H9 (cell line): ENCODE results near the gene MYO10. TPM values are rescaled to one million over a fixed set of nuclear protein-coding genes. Genes with fewer than 3 reads are reported as not detected.
A peak's percentile ranks its signal among the peaks of the same experiment; 100 is the strongest.

Source experiments
- DNase-seq: peaks from one replicate; pipeline ENCODE4 v3.0.0-alpha.2; 2017
- H2AFZ ChIP-seq: one replicate; pipeline ENCODE4 v1.6.1; 2013; ENCODE audit warnings: mild to moderate bottlenecking, low read length, control low read depth, moderate library complexity
- H2AK5ac ChIP-seq: 2 replicates; pipeline ENCODE4 v1.6.1; 2013; ENCODE audit warnings: low read length, control low read depth, mixed read lengths; ENCODE audit not compliant: insufficient read length
- H2BK120ac ChIP-seq: one replicate; pipeline ENCODE4 v1.6.1; 2013; ENCODE audit warnings: low read depth, mild to moderate bottlenecking, low read length, control low read depth, inconsistent platforms; ENCODE audit not compliant: poor library complexity, severe bottlenecking
- H2BK12ac ChIP-seq: 2 replicates; pipeline ENCODE4 v1.6.1; 2013; ENCODE audit warnings: low read length, control low read depth, mixed read lengths, low read depth; ENCODE audit not compliant: insufficient read length
- H2BK15ac ChIP-seq: 2 replicates; pipeline ENCODE4 v1.6.1; 2013; ENCODE audit warnings: low read depth, low read length, control low read depth
- H2BK20ac ChIP-seq: one replicate; pipeline ENCODE4 v1.6.1; 2013; ENCODE audit warnings: low read depth, mild to moderate bottlenecking, low read length, control low read depth, inconsistent platforms; ENCODE audit not compliant: poor library complexity, severe bottlenecking
- H2BK5ac ChIP-seq: 2 replicates; pipeline ENCODE4 v1.6.1; 2013; ENCODE audit warnings: low read length, control low read depth, mixed read lengths; ENCODE audit not compliant: insufficient read length
- H3K14ac ChIP-seq: 2 replicates; pipeline ENCODE4 v1.6.1; 2013; ENCODE audit warnings: low read length, control low read depth; ENCODE audit not compliant: insufficient read depth
- H3K18ac ChIP-seq: 2 replicates; pipeline ENCODE4 v1.6.1; 2013; ENCODE audit warnings: low read depth, mild to moderate bottlenecking, mixed read lengths, low read length, control low read depth; ENCODE audit not compliant: insufficient read length
- H3K23ac ChIP-seq: 2 replicates; pipeline ENCODE4 v1.6.1; 2013; ENCODE audit warnings: low read length, control low read depth, mixed read lengths, low read depth; ENCODE audit not compliant: insufficient read length
- H3K23me2 ChIP-seq: 2 replicates; pipeline ENCODE4 v1.6.1; 2013; ENCODE audit warnings: low read depth, mild to moderate bottlenecking, mixed read lengths, low read length, control low read depth; ENCODE audit not compliant: insufficient read length, poor library complexity, severe bottlenecking
- H3K27ac ChIP-seq: 2 replicates; pipeline ENCODE4 v1.5.1; 2013; ENCODE audit warnings: low read length, control low read depth, mixed read lengths, low read depth; ENCODE audit not compliant: insufficient read length
- H3K27me3 ChIP-seq: 2 replicates; pipeline ENCODE4 v1.6.1; 2013; ENCODE audit warnings: low read length, control low read depth, inconsistent platforms; ENCODE audit not compliant: insufficient read depth
- H3K4ac ChIP-seq: 2 replicates; pipeline ENCODE4 v1.6.1; 2013; ENCODE audit warnings: low read depth, mild to moderate bottlenecking, control low read depth, inconsistent platforms, low read length, moderate library complexity
- H3K4me1 ChIP-seq: 2 replicates; pipeline ENCODE4 v1.6.1; 2013; ENCODE audit warnings: low read length, control low read depth, inconsistent platforms; ENCODE audit not compliant: insufficient read depth
- H3K4me2 ChIP-seq: 2 replicates; pipeline ENCODE4 v1.6.1; 2013; ENCODE audit warnings: low read length, control low read depth, mixed read lengths; ENCODE audit not compliant: insufficient read length, insufficient read depth
- H3K56ac ChIP-seq: 2 replicates; pipeline ENCODE4 v1.6.1; 2013; ENCODE audit warnings: low read depth, mild to moderate bottlenecking, mixed read lengths, low read length, control low read depth; ENCODE audit not compliant: insufficient read length
- H3K79me1 ChIP-seq: 2 replicates; pipeline ENCODE4 v1.6.1; 2013; ENCODE audit warnings: low read depth, mild to moderate bottlenecking, moderate library complexity, low read length, control low read depth, inconsistent platforms; ENCODE audit not compliant: insufficient read depth, poor library complexity, severe bottlenecking
- H3K79me2 ChIP-seq: 2 replicates; pipeline ENCODE4 v1.6.1; 2013; ENCODE audit warnings: low read length, control low read depth, inconsistent platforms; ENCODE audit not compliant: insufficient read depth
- H3K9ac ChIP-seq: 2 replicates; pipeline ENCODE4 v1.6.1; 2013; ENCODE audit warnings: low read length, control low read depth, mixed read lengths; ENCODE audit not compliant: insufficient read length; ENCODE audit errors: extremely low read depth
- H3K9me3 ChIP-seq: one replicate; pipeline ENCODE4 v1.6.1; 2013; ENCODE audit warnings: low read depth, low read length, inconsistent platforms; ENCODE audit not compliant: control insufficient read depth
- H3T11ph ChIP-seq: one replicate; pipeline ENCODE4 v1.6.1; 2013; ENCODE audit warnings: mild to moderate bottlenecking, low read length, control low read depth, inconsistent platforms
- H4K20me1 ChIP-seq: one replicate; pipeline ENCODE4 v1.6.1; 2013; ENCODE audit not compliant: control insufficient read depth, insufficient read length, insufficient read depth
- H4K5ac ChIP-seq: 2 replicates; pipeline ENCODE4 v1.6.1; 2013; ENCODE audit warnings: low read depth, mild to moderate bottlenecking, mixed read lengths, low read length, control low read depth; ENCODE audit not compliant: insufficient read length
- H4K8ac ChIP-seq: replicated peaks from 2 replicates; pipeline ENCODE4 v1.6.1; 2013; ENCODE audit warnings: low read length, control low read depth, mixed read lengths, low read depth; ENCODE audit not compliant: insufficient read length
- H4K91ac ChIP-seq: 2 replicates; pipeline ENCODE4 v1.6.1; 2013; ENCODE audit warnings: low read depth, mild to moderate bottlenecking, moderate library complexity, mixed read lengths, low read length, control low read depth; ENCODE audit not compliant: insufficient read length
- H3K27ac Mint-ChIP-seq, 3 experiments: 2 replicates in 2 of 3; 3 replicates in 1 of 3; pipeline ENCODE4 v1.8.0; 2020 to 2021; ENCODE audit warnings: mixed read lengths in 3 of 3, mild to moderate bottlenecking in 1 of 3, moderate library complexity in 1 of 3
- H3K27me3 Mint-ChIP-seq: 2 replicates; pipeline ENCODE4 v1.8.0; 2021; ENCODE audit warnings: low read depth, mild to moderate bottlenecking, moderate library complexity, mixed read lengths
- H3K36me3 Mint-ChIP-seq, 3 experiments: 2 replicates in 2 of 3; 3 replicates in 1 of 3; pipeline ENCODE4 v1.8.0; 2020 to 2021; ENCODE audit warnings: low read depth in 3 of 3, mixed read lengths in 3 of 3; ENCODE audit not compliant: insufficient read depth in 1 of 3
- H3K4me1 Mint-ChIP-seq, 2 experiments: 2 replicates each; pipeline ENCODE4 v1.8.0; 2020; ENCODE audit warnings: mixed read lengths in 2 of 2
- H3K4me3 Mint-ChIP-seq, 2 experiments: 2 replicates in 1 of 2; 3 replicates in 1 of 2; pipeline ENCODE4 v1.8.0; 2020 to 2021; ENCODE audit warnings: mild to moderate bottlenecking in 2 of 2, mixed read lengths in 2 of 2, moderate library complexity in 1 of 2
- H3K9me3 Mint-ChIP-seq, 2 experiments: 2 replicates in 1 of 2; 3 replicates in 1 of 2; pipeline ENCODE4 v1.8.0; 2020; ENCODE audit warnings: mild to moderate bottlenecking in 2 of 2, mixed read lengths in 2 of 2, moderate library complexity in 1 of 2
- WGBS: extraction: QIAGEN DNeasy Blood & Tissue Kit; methylation state at CpG from one replicate; pipeline ENCODE4 v1.1.7; 2013; ENCODE audit warnings: missing lambda C conversion rate, low lambda C conversion rate, mixed read lengths; ENCODE audit not compliant: insufficient read length; ENCODE audit errors: extremely low coverage; 5-methylcytosine and 5-hydroxymethylcytosine counted together
- total RNA-seq: library from RNA; stranded (reverse); gene quantifications from 2 replicates; pipeline ENCODE4 v1.2.1, GENCODE V29; 2021
- TF ChIP-seq, protein P1 (sequence below): fragments of 200-600 bp; sonication (generic); conservative IDR thresholded peaks from 3 replicates; pipeline ENCODE4 v1.8.0; 2021; ENCODE audit warnings: antibody characterized with exemption, mild to moderate bottlenecking

Gene MYO10
- total RNA-seq, 1 experiment from 2014 or later = 127 TPM

DNA sequence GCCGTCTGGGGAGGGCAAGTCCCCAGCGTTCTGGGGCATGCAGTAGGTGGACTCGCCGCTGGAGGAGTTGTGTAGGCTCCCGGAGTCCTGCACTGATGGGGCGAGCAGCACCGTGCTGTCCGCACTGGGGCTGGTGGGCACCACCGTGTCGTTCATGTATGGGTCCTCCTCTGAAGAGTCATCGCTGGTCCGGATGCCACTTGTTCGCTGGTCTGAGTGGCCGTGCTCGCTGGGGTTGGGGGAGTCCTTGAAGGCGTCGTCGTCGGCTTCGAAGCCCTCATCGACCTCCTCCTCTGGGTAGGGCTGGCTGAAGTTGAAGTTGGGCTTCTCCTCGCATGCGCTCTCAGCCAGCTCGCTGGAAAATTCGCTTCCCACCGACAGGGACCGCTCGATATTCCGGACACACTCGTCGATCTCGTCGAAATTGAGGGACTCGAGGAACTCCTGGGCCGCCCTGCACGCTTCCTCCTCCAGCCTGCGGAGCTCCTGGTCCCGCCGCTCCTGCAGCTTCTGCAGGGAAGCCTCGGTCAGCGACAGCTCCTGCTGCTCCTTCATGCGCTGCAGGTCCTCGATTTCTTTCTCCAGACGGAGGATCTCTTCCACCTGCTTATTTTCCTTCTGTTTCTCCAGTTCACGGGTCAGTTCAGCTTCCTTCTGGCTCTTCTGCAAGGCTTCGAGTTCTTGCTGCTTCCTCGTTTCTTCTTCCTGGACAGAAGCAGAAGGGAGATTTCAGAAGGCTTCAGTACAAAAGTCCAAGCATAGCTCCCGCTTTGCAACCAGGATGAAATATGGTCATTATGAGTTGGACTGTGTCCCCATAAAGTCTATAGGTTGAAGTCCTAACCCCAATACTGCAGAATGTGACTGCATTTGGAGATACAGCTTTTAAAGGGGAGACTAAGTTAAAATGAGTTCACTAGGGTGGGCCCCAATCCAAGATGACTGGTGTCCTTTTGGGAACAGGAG is 234.7 kb downstream of the MYO10 start:
- no peaks in the 10 kb centered on the region for H4K20me1 ChIP-seq
- 0 out of 5 replicates have a peak, but pooled peaks cover 0 to 2% of the 10 kb centered on the region in 2 experiments for H3K9me3 Mint-ChIP-seq
- no peak overlapping the region for H3K56ac ChIP-seq

More for the DNA sequence above, 234.7 kb downstream of the MYO10 start:
- Histone ChIP-seq H2BK120ac (no peak overlapping the region), H3K4ac (no peak overlapping the region), H2BK5ac (no peak overlapping the region), H3K14ac (no peak overlapping the region), H3K4me2 (no peak overlapping the region), H3K23me2 (no peaks in the 10 kb centered on the region), H2BK12ac (no peak overlapping the region), H3K79me1 (peaks cover 6% of the 10 kb centered on the region), H2BK15ac (no peak overlapping the region), H3K9ac (no peak overlapping the region), H3K4me1 (peaks cover 8% of the 10 kb centered on the region), H2BK20ac (no peak overlapping the region), H3K27me3 (no peaks in the 10 kb centered on the region), H4K8ac (no peak overlapping the region), H4K5ac (no peak overlapping the region), H3K9me3 (no peaks in the 10 kb centered on the region), H3K23ac (no peak overlapping the region), H2AK5ac (no peak overlapping the region), H4K91ac (no peak overlapping the region), H2AFZ (no peak overlapping the region), H3K18ac (no peak overlapping the region), H3K79me2 (peaks cover 5% of the 10 kb centered on the region; the same call in 1 of the 2 replicates), H3K27ac (no peak overlapping the region), H3T11ph (no peak overlapping the region)
- DNase-seq = no peak
- TF ChIP-seq, protein P1, sequence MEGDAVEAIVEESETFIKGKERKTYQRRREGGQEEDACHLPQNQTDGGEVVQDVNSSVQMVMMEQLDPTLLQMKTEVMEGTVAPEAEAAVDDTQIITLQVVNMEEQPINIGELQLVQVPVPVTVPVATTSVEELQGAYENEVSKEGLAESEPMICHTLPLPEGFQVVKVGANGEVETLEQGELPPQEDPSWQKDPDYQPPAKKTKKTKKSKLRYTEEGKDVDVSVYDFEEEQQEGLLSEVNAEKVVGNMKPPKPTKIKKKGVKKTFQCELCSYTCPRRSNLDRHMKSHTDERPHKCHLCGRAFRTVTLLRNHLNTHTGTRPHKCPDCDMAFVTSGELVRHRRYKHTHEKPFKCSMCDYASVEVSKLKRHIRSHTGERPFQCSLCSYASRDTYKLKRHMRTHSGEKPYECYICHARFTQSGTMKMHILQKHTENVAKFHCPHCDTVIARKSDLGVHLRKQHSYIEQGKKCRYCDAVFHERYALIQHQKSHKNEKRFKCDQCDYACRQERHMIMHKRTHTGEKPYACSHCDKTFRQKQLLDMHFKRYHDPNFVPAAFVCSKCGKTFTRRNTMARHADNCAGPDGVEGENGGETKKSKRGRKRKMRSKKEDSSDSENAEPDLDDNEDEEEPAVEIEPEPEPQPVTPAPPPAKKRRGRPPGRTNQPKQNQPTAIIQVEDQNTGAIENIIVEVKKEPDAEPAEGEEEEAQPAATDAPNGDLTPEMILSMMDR = no peak
- no CpG with 5 or more reads among the region's 48 CpGs for WGBS
- Mint-ChIP-seq H3K27ac (peak overlapping the region in 2 of 3 experiments; percentile 83 to 97; a peak in 4 of 7 replicates), H3K4me3 (no peak overlapping the region), H3K4me1 (peaks cover 51% of the 10 kb centered on the region in 2 experiments), H3K36me3 (peaks cover 55 to 85% (median 83%) of the 10 kb centered on the region in 3 experiments), H3K27me3 (no peaks in the 10 kb centered on the region; the same call in 1 of the 2 replicates)
